A673 (cell line): Measurements from ENCODE around the gene DDX42.

Experiments used
- EZH2 ChIP-seq: fragments of 200-600 bp; sonication (generic); IDR thresholded peaks from 2 replicates; pipeline ENCODE4 v1.6.1; 2017; ENCODE audit warnings: borderline replicate concordance, low read depth, mild to moderate bottlenecking, mixed read lengths, antibody characterized with exemption, low read length; ENCODE audit not compliant: poor library complexity, severe bottlenecking
- TF ChIP-seq, protein P1 (sequence below): fragments of 300-800, 200-600 bp; sonication (generic); conservative IDR thresholded peaks from 2 replicates; pipeline ENCODE4 v1.5.1; 2017; ENCODE audit warnings: low read depth, mild to moderate bottlenecking, antibody characterized with exemption, low read length, moderate library complexity, mixed read lengths

DNA sequence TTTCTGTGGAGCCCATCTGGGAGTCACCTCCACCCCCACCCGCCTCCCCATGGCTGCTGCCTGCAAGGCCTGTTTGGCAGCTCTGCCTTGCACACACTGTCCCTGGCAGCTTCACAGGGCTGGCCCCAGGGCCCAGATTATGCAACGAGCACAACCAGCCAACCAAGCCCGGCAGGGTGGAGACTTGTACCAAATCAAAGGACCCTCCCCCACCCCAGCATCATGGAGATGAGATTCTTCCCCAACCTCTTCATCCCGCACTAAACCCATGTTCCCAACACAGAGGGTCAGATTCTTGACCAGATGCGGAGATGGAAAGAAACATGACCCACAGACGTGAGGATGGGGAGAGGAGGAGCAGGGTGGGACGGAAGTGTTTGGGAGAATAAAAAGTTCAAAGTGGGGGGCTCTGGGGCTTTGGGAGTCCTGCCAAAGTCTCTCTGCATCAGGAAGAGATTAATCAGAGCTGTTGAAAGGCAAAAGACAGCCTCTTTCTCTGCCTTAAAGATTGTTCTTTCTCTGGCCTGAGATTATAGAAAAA, 64.7 kb downstream of the DDX42 start:
- TF ChIP-seq, protein P1, sequence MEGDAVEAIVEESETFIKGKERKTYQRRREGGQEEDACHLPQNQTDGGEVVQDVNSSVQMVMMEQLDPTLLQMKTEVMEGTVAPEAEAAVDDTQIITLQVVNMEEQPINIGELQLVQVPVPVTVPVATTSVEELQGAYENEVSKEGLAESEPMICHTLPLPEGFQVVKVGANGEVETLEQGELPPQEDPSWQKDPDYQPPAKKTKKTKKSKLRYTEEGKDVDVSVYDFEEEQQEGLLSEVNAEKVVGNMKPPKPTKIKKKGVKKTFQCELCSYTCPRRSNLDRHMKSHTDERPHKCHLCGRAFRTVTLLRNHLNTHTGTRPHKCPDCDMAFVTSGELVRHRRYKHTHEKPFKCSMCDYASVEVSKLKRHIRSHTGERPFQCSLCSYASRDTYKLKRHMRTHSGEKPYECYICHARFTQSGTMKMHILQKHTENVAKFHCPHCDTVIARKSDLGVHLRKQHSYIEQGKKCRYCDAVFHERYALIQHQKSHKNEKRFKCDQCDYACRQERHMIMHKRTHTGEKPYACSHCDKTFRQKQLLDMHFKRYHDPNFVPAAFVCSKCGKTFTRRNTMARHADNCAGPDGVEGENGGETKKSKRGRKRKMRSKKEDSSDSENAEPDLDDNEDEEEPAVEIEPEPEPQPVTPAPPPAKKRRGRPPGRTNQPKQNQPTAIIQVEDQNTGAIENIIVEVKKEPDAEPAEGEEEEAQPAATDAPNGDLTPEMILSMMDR: no peak
- no peak for TF ChIP-seq EZH2
